Stomach (tissue), 4 donors: ENCODE data around the gene PLEKHM2.
"Not testable (repeated sequence)": the region's sequence is repeated elsewhere in the genome, so short reads cannot be mapped to it uniquely, and the experiment has no call there.

Experiments
- CTCF ChIP-seq, 7 experiments: fragments of 450-650 bp in 4 of 7; fragments of 200-600 bp in 3 of 7; sonication (generic) in 3 of 7; IDR thresholded peaks; one replicate each; pipeline ENCODE4 v1.5.1; 2016 to 2019; ENCODE audit warnings: antibody characterized with exemption in 7 of 7, control low read depth in 2 of 7, mild to moderate bottlenecking in 1 of 7
- EP300 ChIP-seq: sonication (generic); formaldehyde crosslinking; IDR thresholded peaks from one replicate; pipeline ENCODE4 v1.6.1; 2017; ENCODE audit warnings: antibody characterized with exemption
- POLR2A ChIP-seq, 4 donors: fragments of 450-650 bp; IDR thresholded peaks; one replicate each; pipeline ENCODE4 v1.6.1; 2016; ENCODE audit warnings: antibody characterized with exemption in 4 of 4, control low read depth in 2 of 4, mild to moderate bottlenecking in 1 of 4, moderate library complexity in 1 of 4
- POLR2AphosphoS5 ChIP-seq, 3 donors: sonication (generic); formaldehyde crosslinking; IDR thresholded peaks; one replicate each; pipeline ENCODE4 v1.6.1; 2016; ENCODE audit warnings: antibody characterized with exemption in 3 of 3

- TF ChIP-seq CTCF (IDR thresholded peaks at IDR 0.05); POLR2A (IDR thresholded peaks at IDR 0.05); POLR2AphosphoS5 (IDR thresholded peaks at IDR 0.05); EP300: not testable (repeated sequence)
Observed at GRCh38 chr1:15652130-15652529, 32.0 kb upstream of the PLEKHM2 start.
